ENCODE measurements around the gene CADM1. TPM values are rescaled to one million over a fixed set of nuclear protein-coding genes. Genes with fewer than 3 reads are reported as not detected.

CADM1 gene
- total and polyA plus RNA-seq, 9 of the 15 experiments (the other 6 are each of a cell fraction or from before 2014, with no cell fraction given), result 0.42 TPM; not detected in 8

GRCh38 chr11:115349335-115350017 is 154.7 kb downstream of the CADM1 start:
- no TSS peak for BruUV-seq (replicated peaks)
- in situ Hi-C loops (cut with MboI) (loop anchor here (25.0 kb wide), 2 partner anchors 713 to 1338 kb away; no protein-coding TSS in a partner anchor), intact Hi-C loops (cut with micrococcal nuclease) (no loop called here)
- 1% methylated on average over 7 of the region's 7 CpGs for WGBS (ENCODE audit: insufficient coverage, low coverage, missing lambda C conversion rate)
- no peak overlapping the region for H3K4me2 ChIP-seq (ENCODE audit: insufficient read depth, low read length)
- no peaks in the 10 kb centered on the region for H3K4me1 ChIP-seq (replicated peaks in 1 of 2; ENCODE audit: control insufficient read depth in 2 of 2, insufficient read depth in 2 of 2, low read length in 2 of 2)
- H2AFZ ChIP-seq (ENCODE audit: low read depth, low read length), result no peak overlapping the region
- CTCF ChIA-PET (ENCODE audit: low intra/inter-chr PET ratio), result no interaction called here
- no peak overlapping the region for H3K4me3 ChIP-seq
- H3K79me2 ChIP-seq (ENCODE audit: control insufficient read depth, insufficient read depth, low read length), result no peaks in the 10 kb centered on the region
- H3K9me3 ChIP-seq (replicated peaks; ENCODE audit: control insufficient read depth, insufficient read depth, low read depth, low read length), result no peaks in the 10 kb centered on the region
- FAIRE-seq, result no peak
- H3K9ac ChIP-seq (ENCODE audit: insufficient read depth in 1 of 2, low read depth in 2 of 2, low read length in 2 of 2), result no peak overlapping the region
- ATAC-seq, result no peak
- H3K36me3 ChIP-seq (ENCODE audit: control insufficient read depth, insufficient read depth, low read length), result no peaks in the 10 kb centered on the region
- POLR2A ChIA-PET, result no interaction called here
- no peaks in the 10 kb centered on the region for H3K27me3 ChIP-seq (ENCODE audit: control insufficient read depth in 2 of 2, insufficient read depth in 2 of 2, low read length in 2 of 2)
- H3K27ac ChIP-seq (ENCODE audit: extremely low read depth, low read depth, low read length), result no peak overlapping the region
- H4K20me1 ChIP-seq (replicated peaks; ENCODE audit: control insufficient read depth, insufficient read depth, low read length), result no peaks in the 10 kb centered on the region
- no peaks in the 10 kb centered on the region for H3K9me1 ChIP-seq (ENCODE audit: control insufficient read depth, insufficient read depth, low read length)
- no peak for DNase-seq (ENCODE audit: extremely low read depth in 1 of 4, low spot score in 3 of 4)
- TF ChIP-seq KAT7 (CRISPR knock-in tag; IDR thresholded peaks at IDR 0.05; ENCODE audit: borderline replicate concordance) (no peak), ZNF511 (CRISPR knock-in tag; IDR thresholded peaks at IDR 0.05) (no peak), SRSF3 (IDR thresholded peaks at IDR 0.05; ENCODE audit: insufficient read depth, low read length) (no peak), MBD1 (CRISPR knock-in tag; IDR thresholded peaks at IDR 0.05) (no peak), ZSCAN32 (CRISPR knock-in tag; IDR thresholded peaks at IDR 0.05) (no peak), ZNF77 (CRISPR knock-in tag; IDR thresholded peaks at IDR 0.05) (no peak), JUN (IDR thresholded peaks at IDR 0.05; ENCODE audit: borderline replicate concordance, low read depth, low read length) (no peak), JUN (CRISPR knock-in tag; IDR thresholded peaks at IDR 0.05; ENCODE audit: borderline replicate concordance) (no peak), RFX1 (IDR thresholded peaks at IDR 0.05) (no peak), JUNB (CRISPR knock-in tag; conservative IDR thresholded peaks at IDR 0.05) (no peak), ZBTB40 (IDR thresholded peaks at IDR 0.05) (no peak), ZBTB40 (CRISPR knock-in tag; IDR thresholded peaks at IDR 0.05) (no peak)

All from K562 (cell line).